Gastroesophageal sphincter (tissue), 3 donors: Measurements from ENCODE around the gene N4BP2.

Source experiments
- CTCF ChIP-seq, 4 experiments: fragments of 200-600 bp in 2 of 4; fragments of 450-650 bp in 2 of 4; sonication (generic) in 1 of 4; IDR thresholded peaks; one replicate each; pipeline ENCODE4 v1.5.1; 2017 to 2019; ENCODE audit warnings: antibody characterized with exemption in 4 of 4, mild to moderate bottlenecking in 2 of 4, moderate library complexity in 2 of 4
- POLR2A ChIP-seq, 2 donors: fragments of 450-650 bp; IDR thresholded peaks; one replicate each; pipeline ENCODE4 v1.6.1; 2017; ENCODE audit warnings: antibody characterized with exemption in 2 of 2, mild to moderate bottlenecking in 2 of 2, moderate library complexity in 1 of 2

GRCh38 chr4:40196272-40196671 lies 139.6 kb downstream of the N4BP2 start:
- no peak for TF ChIP-seq CTCF (IDR thresholded peaks at IDR 0.05)
- TF ChIP-seq POLR2A (IDR thresholded peaks at IDR 0.05): no peak
